Hepatocyte (in vitro differentiated cells): ENCODE data around the gene TUBGCP2.

Experiments used
- EZH2 ChIP-seq: fragments of 200-600 bp; sonication (generic); IDR thresholded peaks from 2 replicates; pipeline ENCODE4 v1.6.1; 2016; ENCODE audit warnings: antibody characterized with exemption, mild to moderate bottlenecking, borderline replicate concordance
- EZH2phosphoT487 ChIP-seq: fragments of 200-600 bp; sonication (generic); IDR thresholded peaks from one replicate; pipeline ENCODE4 v1.6.1; 2018; ENCODE audit warnings: antibody characterized with exemption, mild to moderate bottlenecking, low read depth, moderate library complexity; ENCODE audit not compliant: unreplicated experiment, severe bottlenecking
- TF ChIP-seq, protein P1 (sequence below): fragments of 200-600 bp; sonication (generic); IDR thresholded peaks from 2 replicates; pipeline ENCODE4 v1.5.1; 2016; ENCODE audit warnings: antibody characterized with exemption, mild to moderate bottlenecking; ENCODE audit not compliant: poor library complexity

DNA sequence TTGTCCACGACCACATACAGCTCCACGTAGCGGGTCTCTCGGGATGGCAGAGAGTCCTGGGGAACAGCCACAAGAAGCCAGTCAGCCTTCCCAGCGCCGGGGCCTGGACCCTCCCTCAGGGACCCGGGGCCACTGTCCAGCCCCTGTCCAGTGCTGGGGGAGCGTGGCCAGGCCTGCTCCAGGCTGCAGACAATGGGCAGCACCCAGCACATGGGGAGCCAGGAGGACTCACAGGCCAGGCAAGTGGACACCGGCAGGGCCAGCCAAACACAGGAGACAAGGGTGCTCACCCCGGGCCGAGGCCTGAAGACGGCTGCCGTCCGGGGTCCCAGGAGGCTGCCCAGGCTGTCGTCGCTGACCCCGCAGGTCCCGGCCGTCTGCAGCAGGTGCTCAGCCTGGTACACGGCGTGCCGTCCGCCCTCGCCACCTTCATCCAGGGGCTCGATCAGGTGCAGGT lies 35.7 kb downstream of the TUBGCP2 start:
- TF ChIP-seq EZH2 (no peak), EZH2phosphoT487 (no peak)
- TF ChIP-seq, protein P1, sequence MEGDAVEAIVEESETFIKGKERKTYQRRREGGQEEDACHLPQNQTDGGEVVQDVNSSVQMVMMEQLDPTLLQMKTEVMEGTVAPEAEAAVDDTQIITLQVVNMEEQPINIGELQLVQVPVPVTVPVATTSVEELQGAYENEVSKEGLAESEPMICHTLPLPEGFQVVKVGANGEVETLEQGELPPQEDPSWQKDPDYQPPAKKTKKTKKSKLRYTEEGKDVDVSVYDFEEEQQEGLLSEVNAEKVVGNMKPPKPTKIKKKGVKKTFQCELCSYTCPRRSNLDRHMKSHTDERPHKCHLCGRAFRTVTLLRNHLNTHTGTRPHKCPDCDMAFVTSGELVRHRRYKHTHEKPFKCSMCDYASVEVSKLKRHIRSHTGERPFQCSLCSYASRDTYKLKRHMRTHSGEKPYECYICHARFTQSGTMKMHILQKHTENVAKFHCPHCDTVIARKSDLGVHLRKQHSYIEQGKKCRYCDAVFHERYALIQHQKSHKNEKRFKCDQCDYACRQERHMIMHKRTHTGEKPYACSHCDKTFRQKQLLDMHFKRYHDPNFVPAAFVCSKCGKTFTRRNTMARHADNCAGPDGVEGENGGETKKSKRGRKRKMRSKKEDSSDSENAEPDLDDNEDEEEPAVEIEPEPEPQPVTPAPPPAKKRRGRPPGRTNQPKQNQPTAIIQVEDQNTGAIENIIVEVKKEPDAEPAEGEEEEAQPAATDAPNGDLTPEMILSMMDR = no peak
